Breast epithelium (tissue), 3 donors: ENCODE results near the gene OXSR1.

ENCODE experiments used
- POLR2A ChIP-seq: fragments of 450-650 bp; IDR thresholded peaks from one replicate; pipeline ENCODE4 v1.6.1; 2016; ENCODE audit warnings: antibody characterized with exemption, mild to moderate bottlenecking, moderate library complexity
- TF ChIP-seq, protein P1 (sequence below), 3 donors: fragments of 450-650 bp; IDR thresholded peaks; one replicate each; pipeline ENCODE4 v1.5.1; 2016 to 2017; ENCODE audit warnings: antibody characterized with exemption in 3 of 3, mild to moderate bottlenecking in 3 of 3, moderate library complexity in 3 of 3

DNA sequence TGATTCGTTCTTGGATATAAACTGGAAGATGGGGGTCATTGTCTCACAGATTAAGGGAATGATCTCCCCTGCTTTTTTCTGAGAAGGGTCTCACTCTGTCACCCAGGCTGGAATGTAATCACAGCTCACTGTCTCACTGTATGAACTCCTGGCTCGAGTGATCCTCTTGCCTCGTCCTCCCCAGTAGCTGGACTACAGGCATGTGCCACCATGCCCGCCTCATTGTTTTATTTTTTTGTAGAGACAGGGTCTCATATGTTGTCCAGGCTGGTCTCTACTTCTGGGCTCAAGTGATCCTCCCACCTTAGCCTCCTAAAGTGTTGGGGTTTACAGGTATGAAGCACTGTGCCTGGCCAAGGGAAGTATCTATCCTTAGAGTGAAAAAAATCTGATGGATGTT, 5.4 kb downstream of the OXSR1 start:
- TF ChIP-seq, protein P1, sequence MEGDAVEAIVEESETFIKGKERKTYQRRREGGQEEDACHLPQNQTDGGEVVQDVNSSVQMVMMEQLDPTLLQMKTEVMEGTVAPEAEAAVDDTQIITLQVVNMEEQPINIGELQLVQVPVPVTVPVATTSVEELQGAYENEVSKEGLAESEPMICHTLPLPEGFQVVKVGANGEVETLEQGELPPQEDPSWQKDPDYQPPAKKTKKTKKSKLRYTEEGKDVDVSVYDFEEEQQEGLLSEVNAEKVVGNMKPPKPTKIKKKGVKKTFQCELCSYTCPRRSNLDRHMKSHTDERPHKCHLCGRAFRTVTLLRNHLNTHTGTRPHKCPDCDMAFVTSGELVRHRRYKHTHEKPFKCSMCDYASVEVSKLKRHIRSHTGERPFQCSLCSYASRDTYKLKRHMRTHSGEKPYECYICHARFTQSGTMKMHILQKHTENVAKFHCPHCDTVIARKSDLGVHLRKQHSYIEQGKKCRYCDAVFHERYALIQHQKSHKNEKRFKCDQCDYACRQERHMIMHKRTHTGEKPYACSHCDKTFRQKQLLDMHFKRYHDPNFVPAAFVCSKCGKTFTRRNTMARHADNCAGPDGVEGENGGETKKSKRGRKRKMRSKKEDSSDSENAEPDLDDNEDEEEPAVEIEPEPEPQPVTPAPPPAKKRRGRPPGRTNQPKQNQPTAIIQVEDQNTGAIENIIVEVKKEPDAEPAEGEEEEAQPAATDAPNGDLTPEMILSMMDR (IDR thresholded peaks at IDR 0.05): no peak
- no peak for TF ChIP-seq POLR2A
